K562 (cell line): ENCODE data around the gene SCIN. TPM values are rescaled to one million over a fixed set of nuclear protein-coding genes. Genes with fewer than 3 reads are reported as not detected.

Experiments
- ATAC-seq: fragments of 200-7000 bp; cut with Tn5 transposase; 3 replicates; pipeline ENCODE4 v1.9.1; 2020; ENCODE audit warnings: moderate library complexity
- BruUV-seq: library from RNA; stranded (reverse); fragments of 400-500 nt; replicated peaks from 2 replicates; lab custom pipeline; 2021; lab: Mats Ljungman, UMichigan
- CTCF ChIA-PET: fragments of 300-600 bp; formaldehyde crosslinking; extraction: SDS; loops from one replicate; lab custom pipeline; 2021; ENCODE audit warnings: low intra/inter-chr PET ratio; lab: Yijun Ruan, JAX
- POLR2A ChIA-PET: fragments of 300-600, 350-650 bp; sonication (Branson Sonifier 250); formaldehyde crosslinking; extraction: SDS; loops from one replicate; lab custom pipeline; 2021; ENCODE audit warnings: antibody characterized with exemption, inconsistent platforms; lab: Yijun Ruan, JAX
- DNase-seq, 4 experiments: peaks; one replicate each; pipeline versions ENCODE4 v3.0.0 to v3.0.0-alpha.2; 2011 to 2018; ENCODE audit warnings: low spot score in 3 of 4, mixed read lengths in 3 of 4; ENCODE audit errors: extremely low read depth in 1 of 4
- FAIRE-seq: peaks from 2 replicates; lab custom pipeline; 2011; peaks lifted over from hg19 to GRCh38; lab: Jason Lieb, UNC
- H2AFZ ChIP-seq: 2 replicates; pipeline ENCODE4 v1.6.0; 2011; ENCODE audit warnings: low read depth, low read length, control low read depth, inconsistent platforms
- H3K27ac ChIP-seq: fragments of 200-600 bp; 3 replicates; pipeline ENCODE4 v1.8.0; 2011; ENCODE audit warnings: low read depth, mild to moderate bottlenecking, control low read depth, inconsistent platforms, low read length, moderate library complexity, mixed read lengths; ENCODE audit errors: extremely low read depth
- H3K27me3 ChIP-seq, 2 experiments: fragments of 300-600 bp in 1 of 2; 2 replicates in 1 of 2; 3 replicates in 1 of 2; pipeline versions ENCODE4 v1.6.0 to v1.8.0; 2011; ENCODE audit warnings: inconsistent platforms in 2 of 2, low read length in 2 of 2, mild to moderate bottlenecking in 1 of 2, mixed read lengths in 1 of 2, moderate library complexity in 1 of 2; ENCODE audit not compliant: control insufficient read depth in 2 of 2, insufficient read depth in 2 of 2
- H3K36me3 ChIP-seq: fragments of 300-600 bp; 3 replicates; pipeline ENCODE4 v1.8.0; 2011; ENCODE audit warnings: mild to moderate bottlenecking, low read length, inconsistent platforms; ENCODE audit not compliant: control insufficient read depth, insufficient read depth
- H3K4me1 ChIP-seq, 2 experiments: fragments of 200-600 bp in 1 of 2; replicated peaks in 1 of 2; 2 replicates in 1 of 2; 3 replicates in 1 of 2; pipeline versions ENCODE4 v1.5.1 to v1.8.0; 2011; ENCODE audit warnings: inconsistent platforms in 2 of 2, low read length in 2 of 2, mild to moderate bottlenecking in 1 of 2, mixed read lengths in 1 of 2, moderate library complexity in 1 of 2; ENCODE audit not compliant: control insufficient read depth in 2 of 2, insufficient read depth in 2 of 2
- H3K4me2 ChIP-seq: 2 replicates; pipeline ENCODE4 v1.6.1; 2011; ENCODE audit warnings: low read length, control low read depth, inconsistent platforms, mixed read lengths; ENCODE audit not compliant: insufficient read depth
- H3K4me3 ChIP-seq: fragments of 200-600 bp; sonication (generic), shearing (Covaris generic); 2 replicates; pipeline ENCODE4 v1.5.1; 2016; ENCODE audit warnings: control low read depth, inconsistent platforms
- H3K79me2 ChIP-seq: fragments of 200-600 bp; 3 replicates; pipeline ENCODE4 v1.8.0; 2011; ENCODE audit warnings: low read length, inconsistent platforms; ENCODE audit not compliant: control insufficient read depth, insufficient read depth
- H3K9ac ChIP-seq, 2 experiments: 2 replicates each; pipeline versions ENCODE4 v1.6.0 to v1.6.1; 2011; ENCODE audit warnings: low read depth in 2 of 2, low read length in 2 of 2, control low read depth in 1 of 2, inconsistent platforms in 1 of 2, mild to moderate bottlenecking in 1 of 2, mixed read lengths in 1 of 2; ENCODE audit not compliant: insufficient read depth in 1 of 2
- H3K9me1 ChIP-seq: one replicate; pipeline ENCODE4 v1.6.0; 2011; ENCODE audit warnings: inconsistent platforms, mild to moderate bottlenecking, low read length, moderate library complexity; ENCODE audit not compliant: control insufficient read depth, insufficient read depth
- H3K9me3 ChIP-seq: replicated peaks from 2 replicates; pipeline ENCODE4 v1.5.1; 2011; ENCODE audit warnings: low read depth, low read length, inconsistent platforms; ENCODE audit not compliant: control insufficient read depth, insufficient read depth
- H4K20me1 ChIP-seq: replicated peaks from 2 replicates; pipeline ENCODE4 v1.6.1; 2011; ENCODE audit warnings: low read length, inconsistent platforms, mixed read lengths; ENCODE audit not compliant: control insufficient read depth, insufficient read depth
- FOXP1 ChIP-seq: sonication (generic); formaldehyde crosslinking; IDR thresholded peaks from 2 replicates; pipeline ENCODE4 v1.8.0; 2022; ENCODE audit warnings: mild to moderate bottlenecking, missing genetic modification reagents
- FUS ChIP-seq: fragments of 200-400 bp; formaldehyde crosslinking; optimal IDR thresholded peaks from 2 replicates; pipeline ENCODE3; 2017; ENCODE audit warnings: low read depth, low read length
- LEF1 ChIP-seq: fragments of 450-650 bp; IDR thresholded peaks from 2 replicates; pipeline ENCODE4 v1.6.1; 2016; ENCODE audit warnings: mild to moderate bottlenecking
- MEIS2 ChIP-seq: fragments of 450-650 bp; IDR thresholded peaks from 2 replicates; pipeline ENCODE4 v1.6.1; 2014; ENCODE audit warnings: mild to moderate bottlenecking; ENCODE audit not compliant: partially characterized antibody
- NEUROD1 ChIP-seq: fragments of 150-350 bp; IDR thresholded peaks from 2 replicates; pipeline ENCODE4 v1.6.1; 2014; ENCODE audit warnings: borderline replicate concordance, low read length, low read depth; ENCODE audit not compliant: partially characterized antibody
- PTRF ChIP-seq: fragments of 450-650 bp; IDR thresholded peaks from 2 replicates; pipeline ENCODE4 v1.6.1; 2016; ENCODE audit warnings: mild to moderate bottlenecking, missing genetic modification characterization, missing compliant biosample characterization
- TAF9B ChIP-seq: fragments of 450-650 bp; IDR thresholded peaks from 2 replicates; pipeline ENCODE4 v1.6.1; 2018; ENCODE audit warnings: mild to moderate bottlenecking; ENCODE audit not compliant: partially characterized antibody
- ZFP1 ChIP-seq: fragments of 450-650 bp; formaldehyde crosslinking; IDR thresholded peaks from 2 replicates; pipeline ENCODE4 v1.4.0; 2020; ENCODE audit warnings: mild to moderate bottlenecking, mixed read lengths
- ZNF316 ChIP-seq: fragments of 450-650 bp; IDR thresholded peaks from 2 replicates; pipeline ENCODE4 v1.6.1; 2016
- WGBS: fragments of 100-300 bp; shearing (Covaris generic); methylation state at CpG from one replicate; pipeline ENCODE4 v1.1.6; 2016; ENCODE audit warnings: low coverage, mixed read lengths; ENCODE audit not compliant: insufficient coverage; ENCODE audit errors: missing lambda C conversion rate; 5-methylcytosine and 5-hydroxymethylcytosine counted together
- in situ Hi-C: fragments of 300-500 bp; cut with MboI; formaldehyde crosslinking; loops from 4 replicates; pipeline ENCODE4 v1.15.0; 2018; ENCODE audit warnings: inconsistent platforms, mixed read lengths
- intact Hi-C: fragments of 100-400 bp; cut with micrococcal nuclease; formaldehyde crosslinking; loops from 2 replicates; pipeline ENCODE4 v1.14.2; 2022
- polyA plus RNA-seq, 8 experiments: library from polyadenylated mRNA; depleted of rRNA in 4 of 8; stranded (reverse) in 5 of 8; unstranded in 3 of 8; fragments of >200 nt; fragmentation: Nextera tagmentation in 2 of 8; fragmentation: Illumina TruSeq in 1 of 8; extraction: Ambion mirVana in 2 of 8; extraction: Trizol in 1 of 8; gene quantifications; 2 replicates each; pipeline versions ENCODE4 v1.2.1 to v1.2.3, GENCODE V29; 2011 to 2014; ENCODE audit warnings: inconsistent platforms in 1 of 8, missing spikeins in 1 of 8
- total RNA-seq, 7 experiments: library from RNA; depleted of rRNA in 6 of 7; stranded (reverse); fragments of >200 nt in 6 of 7; fragmentation: Illumina TruSeq in 2 of 7; extraction: Trizol in 2 of 7; gene quantifications; 2 replicates each; pipeline versions ENCODE4 v1.2.1 to v1.2.3, GENCODE V29; 2011 to 2021; ENCODE audit warnings: low replicate concordance in 1 of 7
- TF ChIP-seq, protein P1 (sequence below): fragments of 450-650 bp; IDR thresholded peaks from 2 replicates; pipeline ENCODE4 v1.6.1; 2017; ENCODE audit warnings: mild to moderate bottlenecking, moderate library complexity
- TF ChIP-seq, protein P2 (sequence below): fragments of 450-650 bp; IDR thresholded peaks from 2 replicates; pipeline ENCODE4 v1.6.1; 2016; ENCODE audit warnings: missing biosample characterization, missing genetic modification characterization

SCIN gene
- total and polyA plus RNA-seq, 9 of the 15 experiments (the other 6 are each of a cell fraction or from before 2014, with no cell fraction given) = 0.67 to 18.2 (median 10.6) TPM

DNA sequence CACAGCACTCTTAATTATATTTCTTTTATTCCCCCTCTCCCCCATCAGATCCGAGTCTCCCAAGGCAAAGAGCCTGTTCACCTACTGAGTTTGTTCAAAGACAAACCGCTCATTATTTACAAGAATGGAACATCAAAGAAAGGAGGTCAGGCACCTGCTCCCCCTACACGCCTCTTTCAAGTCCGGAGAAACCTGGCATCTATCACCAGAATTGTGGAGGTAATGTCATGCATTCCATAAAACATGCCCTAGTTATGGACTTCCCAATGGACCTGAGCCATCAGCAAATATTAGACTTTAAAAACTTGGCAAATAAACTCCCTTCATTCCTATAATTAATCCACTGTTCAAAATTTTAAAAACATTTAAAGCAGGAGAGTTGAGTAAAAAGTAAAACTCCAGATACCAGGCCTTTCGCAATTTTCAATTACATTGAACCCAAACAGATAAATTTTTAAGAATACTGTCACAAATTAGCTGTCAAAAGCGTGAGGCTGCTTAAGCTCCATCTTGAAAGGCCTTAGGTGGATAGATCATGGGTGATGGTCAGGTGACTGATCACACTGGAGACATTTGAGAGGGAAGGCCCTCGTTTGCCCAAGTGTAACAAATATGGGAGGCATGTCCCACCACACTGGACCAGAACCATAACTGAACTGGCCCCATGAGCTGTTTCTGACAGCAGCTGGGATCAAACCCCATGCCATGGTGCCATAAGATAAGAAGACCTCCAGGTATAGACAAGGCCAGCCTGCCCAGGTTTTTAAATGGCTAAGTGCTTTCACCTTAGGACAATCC is 70.0 kb downstream of the SCIN start (continued):
- TF ChIP-seq, protein P1, sequence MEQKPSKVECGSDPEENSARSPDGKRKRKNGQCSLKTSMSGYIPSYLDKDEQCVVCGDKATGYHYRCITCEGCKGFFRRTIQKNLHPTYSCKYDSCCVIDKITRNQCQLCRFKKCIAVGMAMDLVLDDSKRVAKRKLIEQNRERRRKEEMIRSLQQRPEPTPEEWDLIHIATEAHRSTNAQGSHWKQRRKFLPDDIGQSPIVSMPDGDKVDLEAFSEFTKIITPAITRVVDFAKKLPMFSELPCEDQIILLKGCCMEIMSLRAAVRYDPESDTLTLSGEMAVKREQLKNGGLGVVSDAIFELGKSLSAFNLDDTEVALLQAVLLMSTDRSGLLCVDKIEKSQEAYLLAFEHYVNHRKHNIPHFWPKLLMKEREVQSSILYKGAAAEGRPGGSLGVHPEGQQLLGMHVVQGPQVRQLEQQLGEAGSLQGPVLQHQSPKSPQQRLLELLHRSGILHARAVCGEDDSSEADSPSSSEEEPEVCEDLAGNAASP = no peak
- no peak for TF ChIP-seq ZFP1 (CRISPR knock-in tag)

DNA sequence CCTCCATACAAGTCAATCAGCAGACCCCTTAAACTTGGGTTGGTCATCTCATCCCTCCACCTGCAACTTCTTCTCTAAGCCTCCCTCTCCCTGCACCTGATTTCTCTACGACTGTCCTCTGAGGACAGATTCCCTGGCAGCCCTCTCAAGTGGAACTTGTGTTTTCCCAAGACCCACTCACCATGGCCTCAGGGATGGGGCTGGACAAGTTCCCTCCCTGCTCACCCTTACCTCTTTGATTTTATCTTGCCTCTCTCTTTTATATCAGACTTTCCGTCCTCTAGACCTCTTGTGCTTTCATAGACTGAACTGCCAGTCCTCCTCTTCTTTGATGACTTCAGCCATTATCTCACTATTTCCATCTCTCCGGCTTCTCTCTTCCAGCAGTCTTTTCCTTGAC is 70.7 kb downstream of the SCIN start:
- intact Hi-C loops (no loop called here), in situ Hi-C loops (loop anchor here (5.0 kb wide), 1 partner anchor 621 kb away; no protein-coding TSS in a partner anchor)
- no TSS peak for BruUV-seq
- no peak overlapping the region for H3K27ac ChIP-seq
- H3K4me1 ChIP-seq = no peaks in the 10 kb centered on the region; a peak in 4 of 5 replicates
- H4K20me1 ChIP-seq = no peaks in the 10 kb centered on the region
- H2AFZ ChIP-seq = no peak overlapping the region
- CTCF ChIA-PET = no interaction called here
- H3K9ac ChIP-seq = no peak overlapping the region
- WGBS = 59% methylated on average over 3 of the region's 3 CpGs
- no peak for TF ChIP-seq FOXP1
- no peak for TF ChIP-seq TAF9B
- TF ChIP-seq FUS = no peak
- TF ChIP-seq, protein P2, sequence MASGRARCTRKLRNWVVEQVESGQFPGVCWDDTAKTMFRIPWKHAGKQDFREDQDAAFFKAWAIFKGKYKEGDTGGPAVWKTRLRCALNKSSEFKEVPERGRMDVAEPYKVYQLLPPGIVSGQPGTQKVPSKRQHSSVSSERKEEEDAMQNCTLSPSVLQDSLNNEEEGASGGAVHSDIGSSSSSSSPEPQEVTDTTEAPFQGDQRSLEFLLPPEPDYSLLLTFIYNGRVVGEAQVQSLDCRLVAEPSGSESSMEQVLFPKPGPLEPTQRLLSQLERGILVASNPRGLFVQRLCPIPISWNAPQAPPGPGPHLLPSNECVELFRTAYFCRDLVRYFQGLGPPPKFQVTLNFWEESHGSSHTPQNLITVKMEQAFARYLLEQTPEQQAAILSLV (tag) = no peak
- no peak for TF ChIP-seq NEUROD1
- no peak for TF ChIP-seq MEIS2
- no peak for TF ChIP-seq ZNF316
- TF ChIP-seq LEF1 = no peak
- no peak for TF ChIP-seq PTRF (tag)
- TF ChIP-seq, all 486 proteins: peak for 0
- ATAC-seq (no peak), FAIRE-seq (no peak), DNase-seq (no peak)
- Histone ChIP-seq H3K9me1 (no peaks in the 10 kb centered on the region), H3K9me3 (no peaks in the 10 kb centered on the region), H3K4me3 (no peak overlapping the region), H3K27me3 (no peaks in the 10 kb centered on the region), H3K4me2 (no peak overlapping the region), H3K36me3 (peaks cover 14% of the 10 kb centered on the region; the same call in 2 of the 3 replicates), H3K79me2 (no peaks in the 10 kb centered on the region)
- POLR2A ChIA-PET = no interaction called here
